HG02970 (cell line): ENCODE data around the gene TIGD3.
"Not testable (repeated sequence)": the region's sequence is repeated elsewhere in the genome, so short reads cannot be mapped to it uniquely, and the experiment has no call there.

Source experiments
- ATAC-seq: cut with Tn5 transposase; IDR thresholded peaks from one replicate; pipeline ENCODE4 v1.9.1; 2021; ENCODE audit warnings: mild to moderate bottlenecking, moderate library complexity, moderate number of reproducible peaks; ENCODE audit not compliant: unreplicated experiment, low FRiP score

TIGD3 gene

GRCh38 chr11:65323813-65324212 lies 30.7 kb upstream of the TIGD3 start:
- no peak for ATAC-seq

GRCh38 chr11:65325435-65325834 lies 29.1 kb upstream of the TIGD3 start:
- no peak for ATAC-seq

- ATAC-seq: no peak
These were observed 27.5 kb upstream of the TIGD3 start for GRCh38 chr11:65327021-65327420.

- ATAC-seq: no peak
These were observed 25.1 kb upstream of the TIGD3 start for GRCh38 chr11:65329478-65329877.

GRCh38 chr11:65329944-65330403 lies 24.6 kb upstream of the TIGD3 start:
- ATAC-seq: no peak

GRCh38 chr11:65330544-65330943 lies 24.0 kb upstream of the TIGD3 start:
- no peak for ATAC-seq

- ATAC-seq: not testable (repeated sequence)
These were observed 22.0 kb upstream of the TIGD3 start for GRCh38 chr11:65332591-65332990.

- no peak for ATAC-seq
These were observed 19.8 kb upstream of the TIGD3 start for GRCh38 chr11:65334696-65335295.

GRCh38 chr11:65338676-65339075 lies 15.9 kb upstream of the TIGD3 start:
- no peak for ATAC-seq

GRCh38 chr11:65340226-65340625 lies 14.3 kb upstream of the TIGD3 start:
- no peak for ATAC-seq

- ATAC-seq: no peak
These were observed 12.7 kb upstream of the TIGD3 start for GRCh38 chr11:65341856-65342255.

- ATAC-seq: no peak
These were observed 3.0 kb upstream of the TIGD3 start for GRCh38 chr11:65351511-65351910.

- ATAC-seq: no peak
These were observed 1.8 kb upstream of the TIGD3 start for GRCh38 chr11:65352783-65353182.

GRCh38 chr11:65353376-65353775 lies 1.2 kb upstream of the TIGD3 start:
- no peak for ATAC-seq

- no peak for ATAC-seq
These were observed 669 bp upstream of the TIGD3 start for GRCh38 chr11:65353900-65354264.

- peak; percentile 14 for ATAC-seq
These were observed 643 bp downstream of the TIGD3 start for GRCh38 chr11:65355013-65355775.

- ATAC-seq: no peak
These were observed 1.3 kb downstream of the TIGD3 start for GRCh38 chr11:65355776-65356393.

GRCh38 chr11:65356394-65356972 lies 1.9 kb downstream of the TIGD3 start:
- ATAC-seq: no peak

GRCh38 chr11:65357856-65358356 lies 3.4 kb downstream of the TIGD3 start:
- ATAC-seq: no peak

GRCh38 chr11:65362320-65362931 lies 7.9 kb downstream of the TIGD3 start:
- ATAC-seq: no peak

GRCh38 chr11:65362966-65363365 lies 8.4 kb downstream of the TIGD3 start:
- ATAC-seq: no peak
